ENCODE results near the gene AICDA. TPM values are rescaled to one million over a fixed set of nuclear protein-coding genes. Genes with fewer than 3 reads are reported as not detected.
"Not testable (repeated sequence)": the region's sequence is repeated elsewhere in the genome, so short reads cannot be mapped to it uniquely, and the experiment has no call there.

Gene AICDA
- total RNA-seq, 2 donors from 2014 or later: 0.67 TPM; not detected in 1

- DNase-seq (ENCODE audit: low spot score); H3K4me1 Mint-ChIP-seq (ENCODE audit: low read depth in 2 of 2): not testable (repeated sequence)
- H3K27me3 Mint-ChIP-seq: peaks cover 12% of the 10 kb centered on the region in 2 donors
Observed at GRCh38 chr12:8636007-8636346, 23.3 kb upstream of the AICDA start.

GRCh38 chr12:8635342-8636006, 22.8 kb upstream of the AICDA start:
- ATAC-seq; H3K9me3 Mint-ChIP-seq; H3K4me1 Mint-ChIP-seq (ENCODE audit: low read depth in 2 of 2); H3K4me3 Mint-ChIP-seq; H3K27ac Mint-ChIP-seq; DNase-seq (ENCODE audit: low spot score); H3K36me3 Mint-ChIP-seq: not testable (repeated sequence)
- peaks cover 12 to 17% of the 10 kb centered on the region in 2 donors for H3K27me3 Mint-ChIP-seq

More at GRCh38 chr12:8636007-8636346, 23.3 kb upstream of the AICDA start:
- H3K9me3 Mint-ChIP-seq, H3K36me3 Mint-ChIP-seq, H3K27ac Mint-ChIP-seq, H3K4me3 Mint-ChIP-seq, ATAC-seq: not testable (repeated sequence)

- peaks cover 4 to 6% of the 10 kb centered on the region in 2 donors for H3K4me1 Mint-ChIP-seq (ENCODE audit: low read depth in 2 of 2)
- no peaks in the 10 kb centered on the region for H3K36me3 Mint-ChIP-seq
- DNase-seq (ENCODE audit: low spot score) (no peak), ATAC-seq (no peak)
- no peak overlapping the region for H3K27ac Mint-ChIP-seq
- no peaks in the 10 kb centered on the region for H3K9me3 Mint-ChIP-seq
- H3K4me3 Mint-ChIP-seq: no peak overlapping the region
- H3K27me3 Mint-ChIP-seq: peaks cover 6 to 15% of the 10 kb centered on the region in 2 donors
Observed at GRCh38 chr12:8630131-8630530, 17.5 kb upstream of the AICDA start.

- peaks cover 4 to 6% of the 10 kb centered on the region in 2 donors for H3K4me1 Mint-ChIP-seq (ENCODE audit: low read depth in 2 of 2)
- H3K4me3 Mint-ChIP-seq: no peak overlapping the region
- no peak overlapping the region for H3K27ac Mint-ChIP-seq
- DNase-seq (ENCODE audit: low spot score) (no peak), ATAC-seq (peak; percentile 44 to 70)
- peaks cover 6 to 14% of the 10 kb centered on the region in 2 donors for H3K27me3 Mint-ChIP-seq
- no peaks in the 10 kb centered on the region for H3K36me3 Mint-ChIP-seq
- no peaks in the 10 kb centered on the region for H3K9me3 Mint-ChIP-seq
Observed at GRCh38 chr12:8629486-8630033, 16.9 kb upstream of the AICDA start.

- DNase-seq (ENCODE audit: low spot score) (no peak), ATAC-seq (no peak)
- H3K9me3 Mint-ChIP-seq: no peaks in the 10 kb centered on the region
- no peaks in the 10 kb centered on the region for H3K36me3 Mint-ChIP-seq
- H3K27me3 Mint-ChIP-seq: peaks cover 6 to 12% of the 10 kb centered on the region in 2 donors
- H3K4me1 Mint-ChIP-seq (ENCODE audit: low read depth in 2 of 2): peaks cover 4 to 6% of the 10 kb centered on the region in 2 donors
- no peak overlapping the region for H3K4me3 Mint-ChIP-seq
- H3K27ac Mint-ChIP-seq: no peak overlapping the region
Observed at GRCh38 chr12:8628731-8629130, 16.1 kb upstream of the AICDA start.

- H3K27me3 Mint-ChIP-seq: peaks cover 0 to 10% of the 10 kb centered on the region in 2 donors
- H3K9me3 Mint-ChIP-seq; DNase-seq (ENCODE audit: low spot score); H3K4me3 Mint-ChIP-seq; ATAC-seq; H3K36me3 Mint-ChIP-seq; H3K4me1 Mint-ChIP-seq (ENCODE audit: low read depth in 2 of 2); H3K27ac Mint-ChIP-seq: not testable (repeated sequence)
Observed at GRCh38 chr12:8624750-8625149, 12.1 kb upstream of the AICDA start.

- DNase-seq (ENCODE audit: low spot score): no peak
- Mint-ChIP-seq H3K9me3 (no peaks in the 10 kb centered on the region), H3K4me3 (no peak overlapping the region), H3K36me3 (peaks cover 4% of the 10 kb centered on the region), H3K27me3 (peaks cover 0 to 7% of the 10 kb centered on the region in 2 donors), H3K27ac (no peak overlapping the region), H3K4me1 (ENCODE audit: low read depth in 2 of 2) (peaks cover 4 to 9% of the 10 kb centered on the region in 2 donors)
- ATAC-seq: no peak
Observed at GRCh38 chr12:8622646-8623045, 10.0 kb upstream of the AICDA start.

GRCh38 chr12:8615206-8615605, 2.5 kb upstream of the AICDA start:
- Mint-ChIP-seq H3K36me3 (no peaks in the 10 kb centered on the region), H3K27ac (no peak overlapping the region), H3K4me1 (ENCODE audit: low read depth in 2 of 2) (peaks cover 4 to 8% of the 10 kb centered on the region in 2 donors), H3K27me3 (peaks cover 0 to 8% of the 10 kb centered on the region in 2 donors), H3K4me3 (no peak overlapping the region), H3K9me3 (no peaks in the 10 kb centered on the region)
- no peak for DNase-seq (ENCODE audit: low spot score)
- ATAC-seq: no peak

- DNase-seq (ENCODE audit: low spot score); ATAC-seq; H3K4me3 Mint-ChIP-seq; H3K27ac Mint-ChIP-seq; H3K9me3 Mint-ChIP-seq; H3K4me1 Mint-ChIP-seq (ENCODE audit: low read depth in 2 of 2); H3K36me3 Mint-ChIP-seq: not testable (repeated sequence)
- H3K27me3 Mint-ChIP-seq: peaks cover 8 to 13% of the 10 kb centered on the region in 2 donors
Observed at GRCh38 chr12:8613881-8614280, 1.2 kb upstream of the AICDA start.

GRCh38 chr12:8609061-8609570, 3.5 kb downstream of the AICDA start:
- Mint-ChIP-seq H3K4me1 (ENCODE audit: low read depth in 2 of 2) (peaks cover 4 to 5% of the 10 kb centered on the region in 2 donors), H3K9me3 (no peaks in the 10 kb centered on the region), H3K36me3 (no peaks in the 10 kb centered on the region), H3K27ac (no peak overlapping the region), H3K4me3 (no peak overlapping the region), H3K27me3 (peaks cover 26 to 28% of the 10 kb centered on the region in 2 donors)
- DNase-seq (ENCODE audit: low spot score) (no peak), ATAC-seq (no peak)

- H3K27me3 Mint-ChIP-seq: peaks cover 33 to 39% of the 10 kb centered on the region in 2 donors
- ATAC-seq: no peak
- H3K4me3 Mint-ChIP-seq: no peak overlapping the region
- DNase-seq (ENCODE audit: low spot score): no peak
- H3K27ac Mint-ChIP-seq: no peak overlapping the region
- H3K4me1 Mint-ChIP-seq (ENCODE audit: low read depth in 2 of 2): peaks cover 4 to 5% of the 10 kb centered on the region in 2 donors
- no peaks in the 10 kb centered on the region for H3K9me3 Mint-ChIP-seq
- H3K36me3 Mint-ChIP-seq: no peaks in the 10 kb centered on the region
Observed at GRCh38 chr12:8606890-8607289, 5.8 kb downstream of the AICDA start.

- Mint-ChIP-seq H3K9me3 (no peaks in the 10 kb centered on the region), H3K4me3 (no peak overlapping the region), H3K4me1 (ENCODE audit: low read depth in 2 of 2) (peaks cover 4 to 5% of the 10 kb centered on the region in 2 donors), H3K27ac (no peak overlapping the region), H3K36me3 (no peaks in the 10 kb centered on the region), H3K27me3 (peaks cover 41 to 45% of the 10 kb centered on the region in 2 donors)
- ATAC-seq (no peak), DNase-seq (ENCODE audit: low spot score) (no peak)
Observed at GRCh38 chr12:8605057-8605456, 7.6 kb downstream of the AICDA start.

GRCh38 chr12:8603856-8604255, 8.8 kb downstream of the AICDA start:
- H3K9me3 Mint-ChIP-seq: no peaks in the 10 kb centered on the region
- no peaks in the 10 kb centered on the region for H3K4me1 Mint-ChIP-seq (ENCODE audit: low read depth in 2 of 2)
- peaks cover 38 to 39% of the 10 kb centered on the region in 2 donors for H3K27me3 Mint-ChIP-seq
- H3K27ac Mint-ChIP-seq: no peak overlapping the region
- no peak overlapping the region for H3K4me3 Mint-ChIP-seq
- ATAC-seq (no peak), DNase-seq (ENCODE audit: low spot score) (no peak)
- H3K36me3 Mint-ChIP-seq: no peaks in the 10 kb centered on the region

- H3K9me3 Mint-ChIP-seq: no peaks in the 10 kb centered on the region
- no peak overlapping the region for H3K27ac Mint-ChIP-seq
- no peak for DNase-seq (ENCODE audit: low spot score)
- H3K27me3 Mint-ChIP-seq: peaks cover 36% of the 10 kb centered on the region in 2 donors
- no peak for ATAC-seq
- H3K4me3 Mint-ChIP-seq: no peak overlapping the region
- no peaks in the 10 kb centered on the region for H3K4me1 Mint-ChIP-seq (ENCODE audit: low read depth in 2 of 2)
- H3K36me3 Mint-ChIP-seq: no peaks in the 10 kb centered on the region
Observed at GRCh38 chr12:8603286-8603685, 9.4 kb downstream of the AICDA start.
